HepG2 (cell line): Measurements from ENCODE around the gene TRAF3. TPM values are rescaled to one million over a fixed set of nuclear protein-coding genes. Genes with fewer than 3 reads are reported as not detected.

ENCODE experiments used
- ATAC-seq: fragments of 200-7000 bp; cut with Tn5 transposase; 3 replicates; pipeline ENCODE4 v1.9.1; 2020; ENCODE audit warnings: mild to moderate bottlenecking, moderate library complexity
- BruUV-seq: library from RNA; stranded (reverse); fragments of 400-500 nt; replicated peaks from 2 replicates; lab custom pipeline; 2021; lab: Mats Ljungman, UMichigan
- CTCF ChIA-PET: fragments of 300-600 bp; formaldehyde crosslinking; extraction: SDS; loops from one replicate; lab custom pipeline; 2021; ENCODE audit warnings: low total read pairs, inconsistent platforms, low intra/inter-chr PET ratio; lab: Yijun Ruan, JAX
- POLR2A ChIA-PET: fragments of 350-600 bp; sonication (Branson Sonifier 250); formaldehyde crosslinking; loops from one replicate; lab custom pipeline; 2020; ENCODE audit warnings: antibody characterized with exemption, inconsistent platforms; lab: Yijun Ruan, JAX
- DNase-seq: peaks from one replicate; pipeline ENCODE4 v3.0.0-alpha.2; 2015; ENCODE audit warnings: low spot score
- FAIRE-seq: peaks from 3 replicates; lab custom pipeline; 2011; peaks lifted over from hg19 to GRCh38; lab: Jason Lieb, UNC
- H2AFZ ChIP-seq: one replicate; pipeline ENCODE4 v1.6.1; 2011; ENCODE audit warnings: low read length, inconsistent platforms
- H3K27ac ChIP-seq: fragments of 300-600 bp; 3 replicates; pipeline ENCODE4 v1.8.0; 2011; ENCODE audit warnings: mixed run types, mild to moderate bottlenecking, mixed read lengths, low read length, inconsistent platforms; ENCODE audit not compliant: insufficient read depth; ENCODE audit errors: extremely low read length
- H3K27me3 ChIP-seq, 2 experiments: fragments of 200-600 bp in 1 of 2; 2 replicates in 1 of 2; 3 replicates in 1 of 2; pipeline versions ENCODE4 v1.6.0 to v1.8.0; 2011; ENCODE audit warnings: low read length in 2 of 2, mild to moderate bottlenecking in 2 of 2, moderate library complexity in 2 of 2, inconsistent platforms in 1 of 2; ENCODE audit not compliant: insufficient read depth in 2 of 2, control insufficient read depth in 1 of 2
- H3K36me3 ChIP-seq, 2 experiments: fragments of 200-600 bp in 1 of 2; replicated peaks in 1 of 2; 2 replicates in 1 of 2; 3 replicates in 1 of 2; pipeline versions ENCODE4 v1.5.1 to v1.8.0; 2011; ENCODE audit warnings: low read length in 2 of 2, inconsistent platforms in 1 of 2; ENCODE audit not compliant: insufficient read depth in 2 of 2, control insufficient read depth in 1 of 2
- H3K4me1 ChIP-seq: 2 replicates; pipeline ENCODE4 v1.5.1; 2012; ENCODE audit warnings: low read length, inconsistent platforms; ENCODE audit not compliant: insufficient read depth
- H3K4me2 ChIP-seq: 2 replicates; pipeline ENCODE4 v1.6.0; 2011; ENCODE audit warnings: low read depth, low read length, inconsistent platforms
- H3K4me3 ChIP-seq, 3 experiments: fragments of 200-600 bp in 1 of 3; sonication (generic), shearing (Covaris generic) in 1 of 3; replicated peaks in 1 of 3; 2 replicates each; pipeline ENCODE4 v1.5.1; 2011 to 2016; ENCODE audit warnings: low read length in 3 of 3, inconsistent platforms in 2 of 3, low read depth in 2 of 3, mild to moderate bottlenecking in 2 of 3, control low read depth in 1 of 3, mixed read lengths in 1 of 3; ENCODE audit not compliant: insufficient read depth in 1 of 3
- H3K79me2 ChIP-seq: one replicate; pipeline ENCODE4 v1.6.1; 2011; ENCODE audit warnings: low read length, inconsistent platforms; ENCODE audit not compliant: insufficient read depth
- H3K9ac ChIP-seq: 2 replicates; pipeline ENCODE4 v1.6.0; 2011; ENCODE audit warnings: mild to moderate bottlenecking, low read depth, low read length, inconsistent platforms; ENCODE audit not compliant: insufficient read depth
- H3K9me3 ChIP-seq: 2 replicates; pipeline ENCODE4 v1.5.1; 2012; ENCODE audit warnings: mild to moderate bottlenecking, low read length
- H4K20me1 ChIP-seq: 2 replicates; pipeline ENCODE4 v1.6.0; 2011; ENCODE audit warnings: inconsistent platforms, mild to moderate bottlenecking, low read length, moderate library complexity; ENCODE audit not compliant: insufficient read depth
- ARHGAP35 ChIP-seq: sonication (generic); formaldehyde crosslinking; IDR thresholded peaks from 2 replicates; pipeline ENCODE4 v1.9.0; 2022; ENCODE audit warnings: mild to moderate bottlenecking, inconsistent platforms, moderate library complexity, missing genetic modification reagents, borderline replicate concordance
- ASH2L ChIP-seq: fragments of 300-600, 200-600 bp; sonication (generic); IDR thresholded peaks from 2 replicates; pipeline ENCODE4 v1.7.0; 2017; ENCODE audit warnings: low read depth, mild to moderate bottlenecking, moderate library complexity, mixed read lengths, low read length; ENCODE audit not compliant: insufficient read length
- JDP2 ChIP-seq: sonication (generic); formaldehyde crosslinking; IDR thresholded peaks from 2 replicates; pipeline ENCODE4 v1.8.1; 2022; ENCODE audit warnings: missing genetic modification reagents, borderline replicate concordance
- KDM5A ChIP-seq: fragments of 200-600 bp; sonication (generic); IDR thresholded peaks from 2 replicates; pipeline ENCODE4 v1.7.0; 2018; ENCODE audit warnings: antibody characterized with exemption, mild to moderate bottlenecking, low read length, borderline replicate concordance
- NFRKB ChIP-seq: fragments of 450-650 bp; IDR thresholded peaks from 2 replicates; pipeline ENCODE4 v1.6.1; 2017
- NONO ChIP-seq, 2 experiments: fragments of 450-650 bp in 1 of 2; sonication (generic) in 1 of 2; formaldehyde crosslinking in 1 of 2; IDR thresholded peaks in 1 of 2; conservative IDR thresholded peaks in 1 of 2; 2 replicates each; pipeline versions ENCODE4 v1.6.1 to v1.8.0; 2017 to 2022; ENCODE audit warnings: mild to moderate bottlenecking in 1 of 2, missing genetic modification reagents in 1 of 2, moderate library complexity in 1 of 2
- PAF1 ChIP-seq: IDR thresholded peaks from 2 replicates; pipeline ENCODE4 v1.6.1; 2016; ENCODE audit warnings: missing genetic modification reagents, missing compliant biosample characterization
- PRPF4 ChIP-seq: fragments of 200-400 bp; formaldehyde crosslinking; IDR thresholded peaks from 2 replicates; pipeline ENCODE4 v1.6.1; 2016; ENCODE audit warnings: low read length, low read depth; ENCODE audit not compliant: poor library complexity, severe bottlenecking
- SAFB2 ChIP-seq: sonication (generic); formaldehyde crosslinking; IDR thresholded peaks from 2 replicates; pipeline ENCODE4 v1.5.1; 2020; ENCODE audit warnings: missing genetic modification reagents, low read depth, mild to moderate bottlenecking, borderline replicate concordance
- ZNF263 ChIP-seq: sonication (generic); formaldehyde crosslinking; IDR thresholded peaks from 2 replicates; pipeline ENCODE4 v1.4.0; 2020; ENCODE audit warnings: missing genetic modification reagents
- ZNF264 ChIP-seq: sonication (generic); formaldehyde crosslinking; IDR thresholded peaks from 2 replicates; pipeline ENCODE4 v1.4.0; 2020; ENCODE audit warnings: missing genetic modification reagents
- ZNF383 ChIP-seq: sonication (generic); formaldehyde crosslinking; IDR thresholded peaks from 2 replicates; pipeline ENCODE4 v1.4.0; 2020; ENCODE audit warnings: missing genetic modification reagents, mild to moderate bottlenecking, borderline replicate concordance
- ZNF720 ChIP-seq: sonication (generic); formaldehyde crosslinking; IDR thresholded peaks from 2 replicates; pipeline ENCODE4 v1.4.0; 2020; ENCODE audit warnings: missing genetic modification reagents
- WGBS: methylation state at CpG from one replicate; pipeline ENCODE4 v1.1.6; 2017; ENCODE audit warnings: low lambda C conversion rate; 5-methylcytosine and 5-hydroxymethylcytosine counted together
- in situ Hi-C: cut with HindIII; loops from 2 replicates; pipeline ENCODE4 v1.10.0; 2017; ENCODE audit warnings: low pct_unique_long_range_greater_than_20kb; ENCODE audit not compliant: extremely low pct_ligation_motif_present
- intact Hi-C: fragments of 100-400 bp; cut with micrococcal nuclease; formaldehyde crosslinking; loops from one replicate; pipeline ENCODE4 v1.10.0; 2022; ENCODE audit not compliant: unreplicated experiment
- polyA plus RNA-seq, 8 experiments: library from polyadenylated mRNA; depleted of rRNA in 3 of 8; stranded (reverse) in 7 of 8; unstranded in 1 of 8; fragments of >200 nt; fragmentation: Illumina TruSeq in 4 of 8; extraction: Trizol in 4 of 8; gene quantifications; 2 replicates each; pipeline versions ENCODE4 v1.2.1 to v1.2.3, GENCODE V29; 2011 to 2016; ENCODE audit warnings: low read depth in 4 of 8, missing spikeins in 1 of 8, mixed read lengths in 1 of 8; ENCODE audit not compliant: insufficient read depth in 1 of 8
- total RNA-seq, 5 experiments: library from RNA; depleted of rRNA; stranded (reverse); fragments of >200 nt; fragmentation: Illumina TruSeq; extraction: Trizol; gene quantifications; 2 replicates each; pipeline ENCODE4 v1.2.3, GENCODE V29; 2016; ENCODE audit warnings: low read depth in 1 of 5

TRAF3 gene
- total and polyA plus RNA-seq, 2 of the 13 experiments (the other 11 are each of a cell fraction or from before 2014, with no cell fraction given): 6.9 to 12.2 TPM

- WGBS: 98% methylated on average over 14 of the region's 14 CpGs
- BruUV-seq: no TSS peak
Observed at GRCh38 chr14:102883554-102883953, 106.3 kb downstream of the TRAF3 start.

GRCh38 chr14:102885737-102886447, 108.6 kb downstream of the TRAF3 start:
- no peak overlapping the region for H2AFZ ChIP-seq
- H3K9ac ChIP-seq: no peak overlapping the region
- no peaks in the 10 kb centered on the region for H4K20me1 ChIP-seq
- peaks cover 2 to 6% of the 10 kb centered on the region in 2 experiments; a peak in 1 of 5 replicates for H3K36me3 ChIP-seq
- BruUV-seq: no TSS peak
- DNase-seq (no peak), FAIRE-seq (no peak), ATAC-seq (peak; percentile 26; the same call in 2 of the 3 replicates)
- intact Hi-C loops (no loop called here), in situ Hi-C loops (no loop called here)
- H3K27me3 ChIP-seq: no peaks in the 10 kb centered on the region
- ChIA-PET CTCF (no interaction called here), POLR2A (no interaction called here)
- H3K9me3 ChIP-seq: no peaks in the 10 kb centered on the region
- no peaks in the 10 kb centered on the region for H3K79me2 ChIP-seq
- no peaks in the 10 kb centered on the region; the same call in 1 of the 2 replicates for H3K4me1 ChIP-seq
- no peak overlapping the region for H3K4me3 ChIP-seq
- H3K4me2 ChIP-seq: no peak overlapping the region
- H3K27ac ChIP-seq: no peak overlapping the region
- 100% methylated on average over 8 of the region's 22 CpGs for WGBS
- no peak for TF ChIP-seq ASH2L
- no peak for TF ChIP-seq ZNF263
- TF ChIP-seq PAF1 (CRISPR knock-in tag): no peak
- TF ChIP-seq NONO (IDR thresholded peaks at IDR 0.05): no peak
- TF ChIP-seq NONO (CRISPR knock-in tag; conservative IDR thresholded peaks at IDR 0.05): no peak
- TF ChIP-seq KDM5A: no peak
- TF ChIP-seq ZNF720 (CRISPR knock-in tag): no peak
- TF ChIP-seq ARHGAP35 (CRISPR knock-in tag): no peak
- no peak for TF ChIP-seq JDP2 (CRISPR knock-in tag)

More at GRCh38 chr14:102883554-102883953, 106.3 kb downstream of the TRAF3 start:
- POLR2A ChIA-PET: no interaction called here
- TF ChIP-seq NFRKB (no peak), PRPF4 (no peak), ZNF383 (CRISPR knock-in tag) (no peak), SAFB2 (CRISPR knock-in tag) (no peak), KDM5A (no peak), ZNF264 (CRISPR knock-in tag) (no peak)
- DNase-seq: no peak
- Histone ChIP-seq H3K27me3 (no peaks in the 10 kb centered on the region), H3K9ac (no peak overlapping the region), H3K36me3 (0 out of 5 replicates have a peak, but pooled peaks cover 2 to 7% of the 10 kb centered on the region in 2 experiments), H3K4me1 (peaks cover 9% of the 10 kb centered on the region), H3K27ac (no peak overlapping the region), H3K79me2 (no peaks in the 10 kb centered on the region), H2AFZ (no peak overlapping the region), H3K9me3 (no peaks in the 10 kb centered on the region), H4K20me1 (no peaks in the 10 kb centered on the region), H3K4me2 (no peak overlapping the region), H3K4me3 (no peak overlapping the region)
- no peak for FAIRE-seq
- in situ Hi-C loops: no loop called here
- CTCF ChIA-PET: no interaction called here
- intact Hi-C loops: no loop called here
- no peak for ATAC-seq
